Activated CD4-positive, CD25-positive, alpha-beta regulatory T cell treated with anti-CD3 and anti-CD28 coated beads, Interleukin-2, amount 50 U/mL, for 24 hours (primary cell): Measurements from ENCODE around the gene NOTCH1.

ENCODE experiments used
- ATAC-seq, 2 donors: fragments of 150-1000 bp; cut with Tn5 transposase; one replicate each; pipeline ENCODE4 v1.10.0; 2021; ENCODE audit warnings: mild to moderate bottlenecking in 1 of 2, moderate library complexity in 1 of 2

NOTCH1 gene

GRCh38 chr9:136531186-136531903 lies 14.5 kb downstream of the NOTCH1 start:
- no peak for ATAC-seq

GRCh38 chr9:136530461-136531089 lies 15.3 kb downstream of the NOTCH1 start:
- no peak for ATAC-seq

GRCh38 chr9:136529516-136530460 lies 16.1 kb downstream of the NOTCH1 start:
- ATAC-seq, result no peak

- no peak for ATAC-seq
Measured at GRCh38 chr9:136528716-136529341, 17.0 kb downstream of the NOTCH1 start.

GRCh38 chr9:136527721-136528710 lies 17.8 kb downstream of the NOTCH1 start:
- ATAC-seq, result no peak

- no peak for ATAC-seq
Measured at GRCh38 chr9:136527131-136527530, 18.7 kb downstream of the NOTCH1 start.

- no peak for ATAC-seq
Measured at GRCh38 chr9:136526625-136527066, 19.2 kb downstream of the NOTCH1 start.

GRCh38 chr9:136525841-136526499 lies 19.9 kb downstream of the NOTCH1 start:
- ATAC-seq, result no peak

GRCh38 chr9:136525207-136525606 lies 20.6 kb downstream of the NOTCH1 start:
- no peak for ATAC-seq

- no peak for ATAC-seq
Measured at GRCh38 chr9:136522314-136523237, 23.3 kb downstream of the NOTCH1 start.

GRCh38 chr9:136521537-136521936 lies 24.3 kb downstream of the NOTCH1 start:
- no peak for ATAC-seq

GRCh38 chr9:136520053-136520540 lies 25.8 kb downstream of the NOTCH1 start:
- ATAC-seq, result no peak

- no peak for ATAC-seq
Measured at GRCh38 chr9:136519263-136520052, 26.4 kb downstream of the NOTCH1 start.

GRCh38 chr9:136518623-136519022 lies 27.2 kb downstream of the NOTCH1 start:
- ATAC-seq, result no peak

- ATAC-seq, result no peak
Measured at GRCh38 chr9:136517950-136518349, 27.9 kb downstream of the NOTCH1 start.

GRCh38 chr9:136517012-136517743 lies 28.7 kb downstream of the NOTCH1 start:
- no peak for ATAC-seq

GRCh38 chr9:136516191-136516654 lies 29.6 kb downstream of the NOTCH1 start:
- no peak for ATAC-seq

GRCh38 chr9:136515276-136515675 lies 30.6 kb downstream of the NOTCH1 start:
- ATAC-seq, result no peak
